Liver (tissue), 9 donors: ENCODE data around the gene ITPK1. TPM values are rescaled to one million over a fixed set of nuclear protein-coding genes. Genes with fewer than 3 reads are reported as not detected.

ENCODE experiments used
- DNase-seq: peaks from one replicate; pipeline ENCODE4 v3.0.0-alpha.2; 2017; ENCODE audit warnings: low spot score
- H3K27ac ChIP-seq, 2 donors: one replicate each; pipeline ENCODE4 v1.7.0; 2013; ENCODE audit warnings: inconsistent platforms in 2 of 2, low read length in 2 of 2, control low read depth in 1 of 2, low read depth in 1 of 2, mild to moderate bottlenecking in 1 of 2
- H3K27me3 ChIP-seq, 4 donors: one replicate each; pipeline versions ENCODE4 v1.6.1 to v1.7.0; 2013; ENCODE audit warnings: low read length in 3 of 4, inconsistent platforms in 1 of 4, mild to moderate bottlenecking in 1 of 4, moderate library complexity in 1 of 4; ENCODE audit not compliant: control insufficient read depth in 4 of 4, insufficient read depth in 4 of 4
- H3K36me3 ChIP-seq, 4 donors: one replicate each; pipeline versions ENCODE4 v1.6.1 to v1.7.0; 2013; ENCODE audit warnings: low read length in 3 of 4, mild to moderate bottlenecking in 3 of 4, low read depth in 1 of 4, moderate library complexity in 1 of 4; ENCODE audit not compliant: control insufficient read depth in 4 of 4, insufficient read depth in 3 of 4
- H3K4me1 ChIP-seq, 4 donors: one replicate each; pipeline versions ENCODE4 v1.6.1 to v1.7.0; 2013; ENCODE audit warnings: low read length in 3 of 4, mild to moderate bottlenecking in 3 of 4, moderate library complexity in 1 of 4; ENCODE audit not compliant: control insufficient read depth in 4 of 4, insufficient read depth in 4 of 4
- H3K4me3 ChIP-seq, 3 donors: one replicate each; pipeline versions ENCODE4 v1.6.1 to v1.7.0; 2013; ENCODE audit warnings: low read length in 3 of 3, control low read depth in 1 of 3, low read depth in 1 of 3, mild to moderate bottlenecking in 1 of 3
- H3K9ac ChIP-seq, 2 donors: one replicate each; pipeline ENCODE4 v1.7.0; 2013; ENCODE audit warnings: low read length in 2 of 2, mild to moderate bottlenecking in 2 of 2, moderate library complexity in 2 of 2, control low read depth in 1 of 2, low read depth in 1 of 2
- H3K9me3 ChIP-seq, 4 donors: one replicate each; pipeline versions ENCODE4 v1.6.1 to v1.7.0; 2013; ENCODE audit warnings: low read length in 3 of 4; ENCODE audit not compliant: control insufficient read depth in 4 of 4
- ATF3 ChIP-seq: IDR thresholded peaks from 2 replicates; pipeline ENCODE4 v1.6.1; 2016; ENCODE audit warnings: antibody characterized with exemption
- CTCF ChIP-seq: fragments of 150-350 bp; IDR thresholded peaks from 2 replicates; pipeline ENCODE4 v1.5.1; 2017; ENCODE audit warnings: improper control_type of control experiment, low read depth, low read length; ENCODE audit not compliant: missing input control
- EGR1 ChIP-seq, 2 donors: IDR thresholded peaks; 2 replicates each; pipeline ENCODE4 v1.6.1; 2016 to 2018; ENCODE audit warnings: antibody characterized with exemption in 2 of 2, low read depth in 2 of 2
- FOXA1 ChIP-seq: IDR thresholded peaks from 2 replicates; pipeline ENCODE4 v1.6.1; 2016; ENCODE audit warnings: antibody characterized with exemption
- FOXA2 ChIP-seq: IDR thresholded peaks from 2 replicates; pipeline ENCODE4 v1.6.1; 2016; ENCODE audit warnings: antibody characterized with exemption
- GABPA ChIP-seq, 2 donors: IDR thresholded peaks in 1 of 2; conservative IDR thresholded peaks in 1 of 2; 2 replicates each; pipeline ENCODE4 v1.6.1; 2016; ENCODE audit warnings: antibody characterized with exemption in 2 of 2, mild to moderate bottlenecking in 1 of 2, moderate library complexity in 1 of 2
- HNF4A ChIP-seq, 2 donors: conservative IDR thresholded peaks; 2 replicates each; pipeline ENCODE4 v1.6.1; 2016; ENCODE audit warnings: antibody characterized with exemption in 2 of 2, mild to moderate bottlenecking in 2 of 2
- HNF4G ChIP-seq: IDR thresholded peaks from 2 replicates; pipeline ENCODE4 v1.6.1; 2016; ENCODE audit warnings: antibody characterized with exemption
- JUND ChIP-seq, 2 donors: IDR thresholded peaks; 2 replicates each; pipeline ENCODE4 v1.6.1; 2016; ENCODE audit warnings: antibody characterized with exemption in 2 of 2
- MAX ChIP-seq: IDR thresholded peaks from 2 replicates; pipeline ENCODE4 v1.6.1; 2016; ENCODE audit warnings: antibody characterized with exemption
- NR2F2 ChIP-seq: IDR thresholded peaks from 2 replicates; pipeline ENCODE4 v1.6.1; 2016; ENCODE audit warnings: antibody characterized with exemption
- RAD21 ChIP-seq, 2 donors: IDR thresholded peaks; 2 replicates each; pipeline ENCODE4 v1.6.1; 2016; ENCODE audit warnings: antibody characterized with exemption in 2 of 2, mild to moderate bottlenecking in 2 of 2
- REST ChIP-seq: IDR thresholded peaks from 2 replicates; pipeline ENCODE4 v1.6.1; 2016; ENCODE audit warnings: antibody characterized with exemption, mild to moderate bottlenecking
- RXRA ChIP-seq, 2 donors: IDR thresholded peaks; 2 replicates each; pipeline ENCODE4 v1.6.1; 2017 to 2018; ENCODE audit warnings: antibody characterized with exemption in 2 of 2, mild to moderate bottlenecking in 1 of 2
- SP1 ChIP-seq: IDR thresholded peaks from 2 replicates; pipeline ENCODE4 v1.6.1; 2018; ENCODE audit warnings: antibody characterized with exemption, mild to moderate bottlenecking
- TAF1 ChIP-seq: conservative IDR thresholded peaks from 2 replicates; pipeline ENCODE4 v1.6.1; 2016; ENCODE audit warnings: antibody characterized with exemption, mild to moderate bottlenecking
- YY1 ChIP-seq: IDR thresholded peaks from 2 replicates; pipeline ENCODE4 v1.6.1; 2016; ENCODE audit warnings: antibody characterized with exemption, mild to moderate bottlenecking
- ZBTB33 ChIP-seq: IDR thresholded peaks from 2 replicates; pipeline ENCODE4 v1.6.1; 2016; ENCODE audit warnings: antibody characterized with exemption
- WGBS: extraction: QIAGEN DNeasy Blood & Tissue Kit; methylation state at CpG from one replicate; pipeline ENCODE4 v1.1.7; 2013; 5-methylcytosine and 5-hydroxymethylcytosine counted together
- polyA plus RNA-seq, 2 donors: library from polyadenylated mRNA; stranded (reverse) in 1 of 2; unstranded in 1 of 2; fragments of 200-250 nt in 1 of 2; fragments of >200 nt in 1 of 2; fragmentation: Nextera tagmentation in 1 of 2; extraction: Ambion mirVana in 1 of 2; gene quantifications; one replicate each; pipeline versions ENCODE4 v1.2.1 to v1.2.3, GENCODE V29; 2013 to 2015
- total RNA-seq, 2 donors: library from RNA; depleted of rRNA; stranded (reverse); fragments of >200 nt; gene quantifications; one replicate each; pipeline ENCODE4 v1.2.3, GENCODE V29; 2014
- donor health status: healthy.
- donor health status: healthy.
- donor health status: healthy.
- donor health status: healthy.
- donor health status: healthy.

ITPK1 gene
- total and polyA plus RNA-seq, 4 donors, result 9.0 to 41.2 (median 20.4) TPM

GRCh38 chr14:92994131-92994676, 121.5 kb downstream of the ITPK1 start:
- H3K27ac ChIP-seq, result no peak overlapping the region
- TF ChIP-seq YY1, result no peak
- TF ChIP-seq RAD21 (IDR thresholded peaks at IDR 0.05), result no peak
- no peak for TF ChIP-seq FOXA2
- TF ChIP-seq HNF4G, result no peak
- no peak for TF ChIP-seq RXRA (IDR thresholded peaks at IDR 0.05)
- TF ChIP-seq NR2F2, result no peak
- TF ChIP-seq SP1, result no peak
- TF ChIP-seq REST, result no peak
- no peak for TF ChIP-seq GABPA (IDR thresholded peaks at IDR 0.05 in 1 of 2, conservative IDR thresholded peaks at IDR 0.05 in 1 of 2)
- TF ChIP-seq MAX, result no peak
- no peak for TF ChIP-seq ATF3
- TF ChIP-seq HNF4A (conservative IDR thresholded peaks at IDR 0.05), result no peak
- no peak for TF ChIP-seq EGR1 (IDR thresholded peaks at IDR 0.05; ENCODE audit: low read depth in 2 of 2)
- TF ChIP-seq FOXA1, result no peak
- TF ChIP-seq JUND (IDR thresholded peaks at IDR 0.05), result no peak
- no peak for TF ChIP-seq ZBTB33
- no peak for TF ChIP-seq TAF1
- H3K27me3 ChIP-seq, result no peaks in the 10 kb centered on the region
- no peaks in the 10 kb centered on the region for H3K9me3 ChIP-seq
- peaks cover 4 to 35% (median 23%) of the 10 kb centered on the region in 4 donors for H3K4me1 ChIP-seq
- H3K9ac ChIP-seq, result no peak overlapping the region
- H3K36me3 ChIP-seq, result no peaks in the 10 kb centered on the region
- WGBS, result 92% methylated on average over 12 of the region's 12 CpGs
- H3K4me3 ChIP-seq, result no peak overlapping the region
- no peak for DNase-seq

GRCh38 chr14:92993302-92993701, 122.4 kb downstream of the ITPK1 start:
- peak overlapping the region; percentile 43 to 72 for H3K27ac ChIP-seq
- DNase-seq, result no peak
- WGBS, result 34% methylated on average over 9 of the region's 9 CpGs
- TF ChIP-seq RXRA (IDR thresholded peaks at IDR 0.05) (peak; percentile 71 to 94), REST (peak; percentile 81), FOXA2 (peak; percentile 41), ATF3 (no peak), TAF1 (no peak), CTCF (no peak), SP1 (peak; percentile 65), HNF4A (conservative IDR thresholded peaks at IDR 0.05) (peak; percentile 74 to 86), ZBTB33 (peak; percentile 67)

More at GRCh38 chr14:92993302-92993701, 122.4 kb downstream of the ITPK1 start:
- Histone ChIP-seq H3K9me3 (no peaks in the 10 kb centered on the region), H3K36me3 (no peaks in the 10 kb centered on the region), H3K9ac (peak overlapping the region in 1 of 2 donors; percentile 9), H3K4me3 (no peak overlapping the region), H3K27me3 (no peaks in the 10 kb centered on the region), H3K4me1 (peaks cover 1 to 30% (median 19%) of the 10 kb centered on the region in 4 donors)
